Psoas muscle (tissue), 8 donors: Measurements from ENCODE around the gene KRTAP13-3. TPM values are rescaled to one million over a fixed set of nuclear protein-coding genes. Genes with fewer than 3 reads are reported as not detected.

ENCODE experiments used
- ATAC-seq, 4 donors: fragments of 200-7000 bp; cut with Tn5 transposase; one replicate each; pipeline ENCODE4 v1.9.1; 2020; ENCODE audit warnings: moderate library complexity in 3 of 4, mild to moderate bottlenecking in 2 of 4
- DNase-seq, 2 donors: peaks; one replicate each; pipeline ENCODE4 v3.0.0-alpha.2; 2020
- H3K27ac ChIP-seq: fragments of 200-600 bp; one replicate; pipeline ENCODE4 v1.8.0; 2022
- H3K27me3 ChIP-seq, 3 donors: fragments of 200-600 bp in 1 of 3; one replicate each; pipeline versions ENCODE4 v1.6.1 to v1.8.0; 2013 to 2022; ENCODE audit warnings: low read length in 2 of 3, mild to moderate bottlenecking in 2 of 3, moderate library complexity in 1 of 3; ENCODE audit not compliant: insufficient read depth in 3 of 3
- H3K36me3 ChIP-seq, 2 donors: fragments of 200-600 bp in 1 of 2; one replicate each; pipeline versions ENCODE4 v1.6.1 to v1.8.0; 2013 to 2022; ENCODE audit warnings: low read depth in 1 of 2, mild to moderate bottlenecking in 1 of 2, moderate library complexity in 1 of 2; ENCODE audit not compliant: insufficient read depth in 1 of 2
- H3K4me1 ChIP-seq: fragments of 200-600 bp; one replicate; pipeline ENCODE4 v1.8.0; 2022
- H3K4me3 ChIP-seq: fragments of 200-600 bp; one replicate; pipeline ENCODE4 v1.8.0; 2022; ENCODE audit warnings: mild to moderate bottlenecking
- H3K9me3 ChIP-seq: fragments of 200-600 bp; one replicate; pipeline ENCODE4 v1.8.0; 2022
- CTCF ChIP-seq: fragments of 200-600 bp; IDR thresholded peaks from one replicate; pipeline ENCODE4 v1.8.0; 2022; ENCODE audit warnings: antibody characterized with exemption
- WGBS, 3 donors: extraction: QIAGEN DNeasy Blood & Tissue Kit; methylation state at CpG; one replicate each; pipeline versions ENCODE4 v1.1.6 to v1.1.7; 2013; 5-methylcytosine and 5-hydroxymethylcytosine counted together
- intact Hi-C, 2 donors: fragments of 100-400 bp; cut with DNase I; formaldehyde crosslinking; loops; one replicate each; pipeline versions ENCODE4 v1.11.0 to v1.14.2; 2022
- polyA plus RNA-seq, 3 donors: library from polyadenylated mRNA; stranded (reverse); fragments of 200-250 nt; gene quantifications; one replicate each; pipeline ENCODE4 v1.2.3, GENCODE V29; 2013
- total RNA-seq, 4 donors: library from RNA; stranded (reverse); fragmentation: NEBNext Ultra II Directional in 2 of 4; extraction: Animal tissue kit (Norgen Biotek cat#: 25700) in 2 of 4; gene quantifications; one replicate each; pipeline versions ENCODE4 v1.2.1 to v1.2.4, GENCODE V29; 2021 to 2023
- donor health status: healthy with polysubstance abuse.
- donor health status: DM: no; HTN: no; CAD: no; lungs with moderate emphysema.
- donor health status: Bipolar disorder and iron deficiency.
- donor health status: healthy.
- donor health status: DM: yes; HTN: yes; CAD: no.
- donor health status: DM: no; HTN: no; CAD: no.
- donor health status: DM: no; HTN: no; CAD: no.
- donor health status: DM: yes; HTN: yes; CAD: no.

KRTAP13-3 gene
- total and polyA plus RNA-seq, 7 donors, result not detected

- TF ChIP-seq CTCF, result no peak
- intact Hi-C loops, result no loop called here
- Histone ChIP-seq H3K4me3 (no peak overlapping the region), H3K27ac (no peak overlapping the region), H3K36me3 (no peaks in the 10 kb centered on the region), H3K4me1 (no peaks in the 10 kb centered on the region), H3K27me3 (no peaks in the 10 kb centered on the region), H3K9me3 (no peaks in the 10 kb centered on the region)
- 30 to 33% (median 33%) methylated on average over 14 of the region's 14 CpGs for WGBS, 3 donors
- no peak for DNase-seq
- no peak for ATAC-seq
Measured at GRCh38 chr21:30408782-30409494, 16.8 kb downstream of the KRTAP13-3 start.

GRCh38 chr21:30395731-30396130 is 30.0 kb downstream of the KRTAP13-3 start, which contains the start of gene KRTAP13-1:
Gene KRTAP13-1, plus strand, starts transcription at chr21:30396031. Its CDS starts 56 bp downstream, at chr21:30396087.
- no peak within 1 kb of the TSS for H3K4me3 ChIP-seq
- ATAC-seq, result no peak
- no peak for TF ChIP-seq CTCF
- DNase-seq, result no peak
- H3K4me1 ChIP-seq, result no peaks in the 10 kb centered on the region
- H3K36me3 ChIP-seq, result no peaks in the 10 kb centered on the region
- 74 to 80% (median 79%) methylated on average over 4 of the region's 4 CpGs for WGBS, 3 donors
- intact Hi-C loops, result no loop called here
- H3K27ac ChIP-seq, result no peak within 1 kb of the TSS
- H3K9me3 ChIP-seq, result no peaks in the 10 kb centered on the region
- H3K27me3 ChIP-seq, result no peaks in the 10 kb centered on the region

GRCh38 chr21:30391492-30392025 is 34.2 kb downstream of the KRTAP13-3 start:
- Histone ChIP-seq H3K9me3 (no peaks in the 10 kb centered on the region), H3K27me3 (no peaks in the 10 kb centered on the region), H3K36me3 (no peaks in the 10 kb centered on the region), H3K4me3 (no peak overlapping the region), H3K4me1 (no peaks in the 10 kb centered on the region), H3K27ac (no peak overlapping the region)
- DNase-seq (no peak), ATAC-seq (no peak)
- WGBS, 3 donors, result 60 to 65% (median 61%) methylated on average over 2 of the region's 2 CpGs
- intact Hi-C loops, result no loop called here
- no peak for TF ChIP-seq CTCF

GRCh38 chr21:30382201-30382600 is 43.5 kb downstream of the KRTAP13-3 start:
- H3K27me3 ChIP-seq, result no peaks in the 10 kb centered on the region
- intact Hi-C loops, result no loop called here
- no peaks in the 10 kb centered on the region for H3K36me3 ChIP-seq
- no peak for TF ChIP-seq CTCF
- no peak overlapping the region for H3K4me3 ChIP-seq
- WGBS, 3 donors, result 30 to 38% (median 31%) methylated on average over 1 of the region's 1 CpG
- no peaks in the 10 kb centered on the region for H3K4me1 ChIP-seq
- ATAC-seq (no peak), DNase-seq (no peak)
- H3K9me3 ChIP-seq, result no peaks in the 10 kb centered on the region
- no peak overlapping the region for H3K27ac ChIP-seq

Other genes starting within 250 kb of the KRTAP13-3 start
- not detected for gene CLDN8, start 209.8 kb downstream of the KRTAP13-3 start, total RNA-seq
- not detected for gene CLDN8, start 209.8 kb downstream of the KRTAP13-3 start, polyA plus RNA-seq
- not detected for gene KRTAP24-1, start 143.0 kb downstream of the KRTAP13-3 start, total RNA-seq
- gene KRTAP24-1, start 143.0 kb downstream of the KRTAP13-3 start, polyA plus RNA-seq, result not detected
- not detected for gene KRTAP25-1, start 136.4 kb downstream of the KRTAP13-3 start, total RNA-seq
- gene KRTAP25-1, start 136.4 kb downstream of the KRTAP13-3 start, polyA plus RNA-seq, result not detected
- gene KRTAP26-1, start 105.6 kb downstream of the KRTAP13-3 start, total RNA-seq, result not detected
- not detected for gene KRTAP26-1, start 105.6 kb downstream of the KRTAP13-3 start, polyA plus RNA-seq
- not detected for gene KRTAP27-1, start 88.2 kb downstream of the KRTAP13-3 start, total RNA-seq
- not detected for gene KRTAP27-1, start 88.2 kb downstream of the KRTAP13-3 start, polyA plus RNA-seq
- gene KRTAP23-1, start 77.3 kb downstream of the KRTAP13-3 start, total RNA-seq, result not detected
- gene KRTAP23-1, start 77.3 kb downstream of the KRTAP13-3 start, polyA plus RNA-seq, result not detected
- gene KRTAP13-2, start 53.7 kb downstream of the KRTAP13-3 start, total RNA-seq, result not detected
- not detected for gene KRTAP13-2, start 53.7 kb downstream of the KRTAP13-3 start, polyA plus RNA-seq
- not detected for gene KRTAP13-1, start 29.9 kb downstream of the KRTAP13-3 start, total RNA-seq
- not detected for gene KRTAP13-1, start 29.9 kb downstream of the KRTAP13-3 start, polyA plus RNA-seq
- gene KRTAP13-4, start 4.3 kb upstream of the KRTAP13-3 start, total RNA-seq, result not detected
- not detected for gene KRTAP13-4, start 4.3 kb upstream of the KRTAP13-3 start, polyA plus RNA-seq
- not detected for gene KRTAP15-1, start 14.3 kb upstream of the KRTAP13-3 start, total RNA-seq
- not detected for gene KRTAP15-1, start 14.3 kb upstream of the KRTAP13-3 start, polyA plus RNA-seq
- gene KRTAP19-1, start 54.4 kb upstream of the KRTAP13-3 start, total RNA-seq, result not detected
- not detected for gene KRTAP19-1, start 54.4 kb upstream of the KRTAP13-3 start, polyA plus RNA-seq
- not detected for gene KRTAP19-2, start 61.5 kb upstream of the KRTAP13-3 start, total RNA-seq
- gene KRTAP19-2, start 61.5 kb upstream of the KRTAP13-3 start, polyA plus RNA-seq, result not detected
- 1 to 10 TPM in 2 of 4 donors, under 1 TPM in 1, not detected in 1; 0.64 to 3.0 (median 1.1) TPM for gene KRTAP19-3, start 66.1 kb upstream of the KRTAP13-3 start, total RNA-seq
- not detected for gene KRTAP19-3, start 66.1 kb upstream of the KRTAP13-3 start, polyA plus RNA-seq
- gene KRTAP19-4, start 71.2 kb upstream of the KRTAP13-3 start, total RNA-seq, result not detected
- not detected for gene KRTAP19-4, start 71.2 kb upstream of the KRTAP13-3 start, polyA plus RNA-seq
- not detected for gene KRTAP19-5, start 76.2 kb upstream of the KRTAP13-3 start, total RNA-seq
- gene KRTAP19-5, start 76.2 kb upstream of the KRTAP13-3 start, polyA plus RNA-seq, result not detected
- gene KRTAP19-6, start 115.9 kb upstream of the KRTAP13-3 start, total RNA-seq, result not detected
- gene KRTAP19-6, start 115.9 kb upstream of the KRTAP13-3 start, polyA plus RNA-seq, result not detected
- not detected for gene KRTAP19-7, start 135.4 kb upstream of the KRTAP13-3 start, total RNA-seq
- gene KRTAP19-7, start 135.4 kb upstream of the KRTAP13-3 start, polyA plus RNA-seq, result not detected
- gene KRTAP22-2, start 164.5 kb upstream of the KRTAP13-3 start, total RNA-seq, result not detected
- gene KRTAP22-2, start 164.5 kb upstream of the KRTAP13-3 start, polyA plus RNA-seq, result not detected
- gene KRTAP6-3, start 166.5 kb upstream of the KRTAP13-3 start, total RNA-seq, result not detected
- gene KRTAP6-3, start 166.5 kb upstream of the KRTAP13-3 start, polyA plus RNA-seq, result not detected
- gene KRTAP6-2, start 173.0 kb upstream of the KRTAP13-3 start, total RNA-seq, result not detected
- gene KRTAP6-2, start 173.0 kb upstream of the KRTAP13-3 start, polyA plus RNA-seq, result not detected
- not detected for gene KRTAP22-1, start 175.2 kb upstream of the KRTAP13-3 start, total RNA-seq
- not detected for gene KRTAP22-1, start 175.2 kb upstream of the KRTAP13-3 start, polyA plus RNA-seq
- gene KRTAP6-1, start 188.0 kb upstream of the KRTAP13-3 start, total RNA-seq, result not detected
- not detected for gene KRTAP6-1, start 188.0 kb upstream of the KRTAP13-3 start, polyA plus RNA-seq
- not detected for gene KRTAP20-1, start 190.5 kb upstream of the KRTAP13-3 start, total RNA-seq
- not detected for gene KRTAP20-1, start 190.5 kb upstream of the KRTAP13-3 start, polyA plus RNA-seq
- not detected for gene KRTAP20-4, start 194.7 kb upstream of the KRTAP13-3 start, total RNA-seq
- gene KRTAP20-4, start 194.7 kb upstream of the KRTAP13-3 start, polyA plus RNA-seq, result not detected
- gene KRTAP20-2, start 209.3 kb upstream of the KRTAP13-3 start, total RNA-seq, result not detected
- gene KRTAP20-2, start 209.3 kb upstream of the KRTAP13-3 start, polyA plus RNA-seq, result not detected
- gene KRTAP20-3, start 216.9 kb upstream of the KRTAP13-3 start, total RNA-seq, result not detected
- not detected for gene KRTAP20-3, start 216.9 kb upstream of the KRTAP13-3 start, polyA plus RNA-seq